Vagina (tissue), 2 donors: ENCODE results near the gene MSH3.

Source experiments
- POLR2AphosphoS5 ChIP-seq, 2 donors: sonication (generic); formaldehyde crosslinking; IDR thresholded peaks; one replicate each; pipeline ENCODE4 v1.9.0; 2017; ENCODE audit warnings: antibody characterized with exemption in 2 of 2, mild to moderate bottlenecking in 2 of 2, low read depth in 1 of 2; ENCODE audit not compliant: insufficient read depth in 1 of 2
- TF ChIP-seq, protein P1 (sequence below), 3 experiments: fragments of 450-650 bp in 2 of 3; fragments of 200-600 bp in 1 of 3; sonication (generic) in 1 of 3; IDR thresholded peaks; one replicate each; pipeline ENCODE4 v1.5.1; 2017 to 2019; ENCODE audit warnings: antibody characterized with exemption in 3 of 3, mild to moderate bottlenecking in 2 of 3, moderate library complexity in 2 of 3

DNA sequence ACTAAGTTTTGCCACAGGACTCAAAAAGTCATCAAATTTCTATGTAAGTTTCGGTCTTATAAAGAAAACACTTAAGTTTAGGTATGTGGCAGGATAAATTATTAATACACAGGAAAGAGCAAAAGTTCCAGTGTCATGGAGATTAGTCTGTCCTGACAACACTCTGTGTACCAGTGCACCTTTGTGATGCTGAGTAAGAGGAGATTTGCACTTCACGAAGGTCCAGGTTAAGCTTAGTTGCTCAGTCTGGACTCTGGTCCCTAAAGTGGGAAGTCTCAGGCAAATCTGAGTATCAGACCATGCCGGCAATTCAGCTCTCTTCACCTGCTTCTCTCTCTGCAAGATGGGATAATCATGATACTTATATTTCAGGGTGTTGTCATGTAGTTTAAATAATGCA lies 166.2 kb downstream of the MSH3 start:
- TF ChIP-seq, protein P1, sequence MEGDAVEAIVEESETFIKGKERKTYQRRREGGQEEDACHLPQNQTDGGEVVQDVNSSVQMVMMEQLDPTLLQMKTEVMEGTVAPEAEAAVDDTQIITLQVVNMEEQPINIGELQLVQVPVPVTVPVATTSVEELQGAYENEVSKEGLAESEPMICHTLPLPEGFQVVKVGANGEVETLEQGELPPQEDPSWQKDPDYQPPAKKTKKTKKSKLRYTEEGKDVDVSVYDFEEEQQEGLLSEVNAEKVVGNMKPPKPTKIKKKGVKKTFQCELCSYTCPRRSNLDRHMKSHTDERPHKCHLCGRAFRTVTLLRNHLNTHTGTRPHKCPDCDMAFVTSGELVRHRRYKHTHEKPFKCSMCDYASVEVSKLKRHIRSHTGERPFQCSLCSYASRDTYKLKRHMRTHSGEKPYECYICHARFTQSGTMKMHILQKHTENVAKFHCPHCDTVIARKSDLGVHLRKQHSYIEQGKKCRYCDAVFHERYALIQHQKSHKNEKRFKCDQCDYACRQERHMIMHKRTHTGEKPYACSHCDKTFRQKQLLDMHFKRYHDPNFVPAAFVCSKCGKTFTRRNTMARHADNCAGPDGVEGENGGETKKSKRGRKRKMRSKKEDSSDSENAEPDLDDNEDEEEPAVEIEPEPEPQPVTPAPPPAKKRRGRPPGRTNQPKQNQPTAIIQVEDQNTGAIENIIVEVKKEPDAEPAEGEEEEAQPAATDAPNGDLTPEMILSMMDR (IDR thresholded peaks at IDR 0.05): no peak
- no peak for TF ChIP-seq POLR2AphosphoS5 (IDR thresholded peaks at IDR 0.05; ENCODE audit: insufficient read depth in 1 of 2, low read depth in 1 of 2)
